HG02938 (cell line): ENCODE data around the gene MAPK8IP3.
A peak's percentile ranks its signal among the peaks of the same experiment; 100 is the strongest.

Experiments used
- ATAC-seq: cut with Tn5 transposase; IDR thresholded peaks from one replicate; pipeline ENCODE4 v1.9.1; 2021; ENCODE audit warnings: mild to moderate bottlenecking, moderate library complexity; ENCODE audit not compliant: unreplicated experiment

Gene MAPK8IP3

GRCh38 chr16:1782408-1783264 lies 76.6 kb downstream of the MAPK8IP3 start, which contains the start of the genes NUBP2 and SPSB3:
NUBP2 (plus strand) TSS chr16:1782960; CDS start chr16:1783021, 61 bp downstream.
SPSB3 (minus strand) TSS chr16:1782571; CDS start chr16:1781483, 1,088 bp downstream.
- peak; percentile 88 for ATAC-seq

DNA sequence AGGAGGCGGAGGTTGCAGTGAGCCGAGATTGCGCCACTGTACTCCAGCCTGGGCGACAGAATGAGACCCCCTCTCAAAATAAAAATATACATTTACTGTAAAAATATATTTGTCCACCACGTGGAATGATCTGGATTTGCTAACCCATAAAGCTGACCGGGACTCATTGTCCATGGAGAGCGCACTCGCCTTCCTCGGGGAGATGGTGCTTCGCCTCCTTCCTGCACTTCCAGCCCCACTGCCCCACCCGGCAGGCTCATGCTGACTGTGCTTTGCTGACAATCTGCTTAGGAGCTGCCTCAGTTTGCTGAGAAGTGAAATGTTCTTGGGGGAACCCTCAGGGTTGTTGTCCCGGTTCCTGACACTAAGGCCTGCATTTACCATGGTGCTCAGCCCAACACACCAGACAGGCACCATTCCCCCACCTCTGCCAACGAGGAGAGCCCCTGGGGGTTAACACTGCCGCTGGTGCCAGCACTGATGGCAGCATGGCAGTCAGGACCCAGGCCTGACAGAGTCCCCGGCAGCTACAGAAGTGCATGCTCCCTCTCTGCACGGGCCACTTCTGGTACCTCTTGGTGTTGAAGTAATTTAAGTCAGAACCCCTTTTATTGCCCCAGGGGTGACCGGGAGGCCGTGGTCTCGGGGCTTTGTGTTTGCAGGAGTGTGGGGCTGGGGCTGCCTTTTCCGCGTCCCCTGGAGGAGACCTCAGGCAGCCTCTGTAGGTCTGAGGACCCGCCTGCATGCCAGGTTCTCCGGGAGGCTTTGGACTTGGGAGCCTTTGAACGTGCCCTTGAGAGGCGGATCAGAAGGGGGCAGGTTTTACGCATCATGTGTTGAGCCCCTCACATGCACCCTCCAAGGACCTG lies 79.2 kb downstream of the MAPK8IP3 start:
- ATAC-seq = no peak

DNA sequence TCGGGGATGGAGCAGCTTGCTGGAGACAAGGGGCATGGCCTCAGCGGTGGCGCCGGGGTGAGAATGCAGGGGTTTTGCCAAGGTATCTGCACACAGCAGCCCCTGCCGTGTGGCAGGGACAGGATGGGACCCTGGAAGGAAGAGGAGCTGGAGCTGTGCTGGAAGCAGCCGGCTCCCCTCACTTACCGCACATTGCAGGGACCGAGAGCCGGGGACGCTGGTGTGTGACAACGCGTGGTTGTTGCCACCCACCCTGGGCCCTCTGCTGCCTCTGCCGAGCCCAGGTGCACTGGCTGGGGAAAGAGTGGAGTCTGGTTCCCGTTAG lies 79.8 kb downstream of the MAPK8IP3 start:
- no peak for ATAC-seq

- ATAC-seq = no peak
Measured at GRCh38 chr16:1786242-1787055, 80.5 kb downstream of the MAPK8IP3 start.

DNA sequence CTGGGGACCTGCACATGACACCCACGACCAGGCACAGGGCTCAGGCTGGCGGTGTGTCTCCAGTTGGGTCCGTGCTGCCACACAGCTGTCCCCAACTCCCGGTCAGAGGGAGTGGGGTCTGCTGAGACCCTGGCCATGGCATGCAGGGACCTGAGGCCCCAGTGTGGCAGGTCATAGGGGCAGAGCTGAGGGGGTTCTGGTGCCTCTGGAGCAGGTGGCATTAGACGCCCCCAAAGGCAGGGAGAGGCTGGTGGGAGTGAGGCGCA lies 81.0 kb downstream of the MAPK8IP3 start:
- ATAC-seq = no peak

DNA sequence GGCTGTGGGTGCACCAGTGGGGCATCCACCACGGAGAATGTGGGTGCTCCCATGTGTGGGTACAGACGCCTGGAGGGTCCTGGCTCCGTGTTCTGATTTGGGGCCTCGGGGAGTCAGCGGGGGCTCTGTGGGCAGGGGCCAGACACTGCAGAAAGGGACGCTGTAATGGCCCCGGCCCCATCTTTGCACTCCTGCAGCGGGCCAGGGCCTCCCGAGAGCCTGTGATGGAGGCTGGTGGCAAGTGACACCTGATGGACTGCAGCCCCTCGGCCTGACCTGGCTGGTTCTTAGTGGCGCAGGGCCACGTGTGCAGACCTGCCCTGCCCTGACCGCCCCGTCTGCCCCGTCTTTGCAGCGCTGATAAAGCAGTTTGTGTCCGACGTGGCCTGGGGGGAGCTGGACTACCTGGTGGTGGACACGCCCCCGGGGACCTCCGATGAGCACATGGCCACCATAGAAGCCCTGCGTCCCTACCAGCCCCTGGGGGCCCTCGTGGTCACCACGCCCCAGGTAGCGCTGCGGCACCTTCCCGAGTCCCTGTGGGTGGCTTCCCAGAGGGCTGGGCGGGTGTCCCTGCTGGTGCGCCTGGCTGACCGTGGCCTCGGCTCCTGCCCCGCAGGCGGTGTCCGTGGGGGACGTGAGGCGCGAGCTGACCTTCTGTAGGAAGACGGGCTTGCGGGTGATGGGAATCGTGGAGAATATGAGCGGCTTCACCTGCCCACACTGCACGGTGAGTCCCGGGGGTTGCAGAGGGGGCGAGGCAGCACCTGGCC lies 81.5 kb downstream of the MAPK8IP3 start:
- no peak for ATAC-seq

- no peak for ATAC-seq
Measured at GRCh38 chr16:1788095-1788707, 82.2 kb downstream of the MAPK8IP3 start.

GRCh38 chr16:1788708-1789100 lies 82.7 kb downstream of the MAPK8IP3 start:
- ATAC-seq = no peak

- ATAC-seq = no peak
Measured at GRCh38 chr16:1789643-1790045, 83.6 kb downstream of the MAPK8IP3 start.

- no peak for ATAC-seq
Measured at GRCh38 chr16:1790261-1790610, 84.2 kb downstream of the MAPK8IP3 start.

- ATAC-seq = no peak
Measured at GRCh38 chr16:1790611-1791255, 84.7 kb downstream of the MAPK8IP3 start.

- ATAC-seq = no peak
Measured at GRCh38 chr16:1791256-1791942, 85.4 kb downstream of the MAPK8IP3 start.

DNA sequence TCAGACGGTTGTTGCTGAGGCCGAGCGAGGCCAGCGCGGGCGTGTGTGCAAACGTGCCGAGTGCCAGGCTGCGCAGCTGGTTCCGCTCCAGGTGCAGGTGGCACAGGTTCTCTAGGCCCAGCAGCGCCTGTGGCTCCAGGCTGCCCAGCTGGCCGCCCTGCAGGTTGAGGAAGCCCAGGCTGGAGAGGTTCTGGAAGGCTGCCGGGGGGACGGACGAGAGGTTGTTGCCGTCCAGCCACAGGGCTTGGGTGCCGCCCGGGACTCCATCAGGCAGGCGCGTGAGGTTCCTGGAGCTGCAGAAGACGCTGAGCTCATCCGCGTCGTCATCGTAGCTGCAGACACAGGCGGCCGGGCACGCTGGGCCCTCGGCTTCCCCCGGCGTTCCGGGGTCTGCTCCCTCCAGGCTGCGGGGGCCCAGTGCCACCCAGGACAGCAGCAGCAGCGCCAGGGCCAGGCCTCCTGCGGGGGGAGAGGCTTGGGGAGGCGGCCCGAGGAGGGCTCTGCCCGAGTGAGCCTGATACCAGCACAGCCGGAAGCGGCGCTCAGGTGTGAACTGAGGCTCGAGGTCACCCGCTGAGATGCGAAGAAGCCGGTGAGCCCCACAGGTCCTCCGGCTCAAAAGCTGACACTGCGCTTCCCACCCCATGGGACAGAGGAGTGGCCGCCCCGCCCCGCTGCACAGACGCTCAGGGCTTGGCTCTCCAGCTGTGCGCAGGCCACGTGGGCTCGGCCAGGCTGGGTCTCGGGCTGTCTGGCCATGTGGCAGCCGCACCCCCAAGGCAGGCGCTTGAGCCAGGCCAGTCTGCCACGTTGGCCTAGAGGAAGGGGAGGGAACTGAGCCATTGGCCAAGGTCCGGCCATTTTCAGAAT lies 86.2 kb downstream of the MAPK8IP3 start:
- ATAC-seq = no peak

DNA sequence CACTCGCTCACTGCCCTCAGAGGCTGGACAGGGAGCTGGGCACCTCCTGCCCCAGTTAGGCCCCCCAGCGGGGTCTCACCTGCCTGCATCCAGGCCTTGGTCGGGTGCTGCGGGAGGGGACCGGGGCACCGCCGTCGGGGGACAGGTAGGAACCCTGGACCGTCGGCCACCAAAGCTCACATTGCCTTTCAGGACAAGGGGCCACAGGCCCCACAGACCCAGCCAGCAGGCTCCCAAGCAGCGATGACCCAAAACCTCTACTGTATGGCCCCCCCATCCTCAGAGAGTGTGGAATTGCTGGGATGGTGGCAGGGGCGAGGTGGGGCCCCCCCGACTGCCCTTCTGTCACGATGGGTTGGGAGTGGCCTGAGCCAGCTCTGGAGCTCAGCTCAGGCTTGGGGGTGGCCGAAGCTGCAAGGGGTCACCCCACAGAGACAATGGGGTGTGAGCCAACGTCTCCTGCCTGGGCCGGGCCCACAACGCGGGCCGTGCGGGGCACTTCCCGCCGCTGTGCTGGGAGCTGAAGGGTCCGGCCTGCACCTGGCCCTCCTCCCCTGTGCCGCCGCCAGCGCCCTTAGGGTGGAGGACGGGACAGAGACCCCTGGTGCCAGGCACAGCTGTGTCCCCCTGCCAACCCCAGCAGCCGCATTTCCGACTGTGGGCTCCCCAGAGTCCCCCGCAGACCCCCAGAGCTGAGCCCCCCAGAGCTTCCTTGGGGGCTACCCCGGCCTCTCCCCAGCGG lies 87.0 kb downstream of the MAPK8IP3 start:
- no peak for ATAC-seq

DNA sequence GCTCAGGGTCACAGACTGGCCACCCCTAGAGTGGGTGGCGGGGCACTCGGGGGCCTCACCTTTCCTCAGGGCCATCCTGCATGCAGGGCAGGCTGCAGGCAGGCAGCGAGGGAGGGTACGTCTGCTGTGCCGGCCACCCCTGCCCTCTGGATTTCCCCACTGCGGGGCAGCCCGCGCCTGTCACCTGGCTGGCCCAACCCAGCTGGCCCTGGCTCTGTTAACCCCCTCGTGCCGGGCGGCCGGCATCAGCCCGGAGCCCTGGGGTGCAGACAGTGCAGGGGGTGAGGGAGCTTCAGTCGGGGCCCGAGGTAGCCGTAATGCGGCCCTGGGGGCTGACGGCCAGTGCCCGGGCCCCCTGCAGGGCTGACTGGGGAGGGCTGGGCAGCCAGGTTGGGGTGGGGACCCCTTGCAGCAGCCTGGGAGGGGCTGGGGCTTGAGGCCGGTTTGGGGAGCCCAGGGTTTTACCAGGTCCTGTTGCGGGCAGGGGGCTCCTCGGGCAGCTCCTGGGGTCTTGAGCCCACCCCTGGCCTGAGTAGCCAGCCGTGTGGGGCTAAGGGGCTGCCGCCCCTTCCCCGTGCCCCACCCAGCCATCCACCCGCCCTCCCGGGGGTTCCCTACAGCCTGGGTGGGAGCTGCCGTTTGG lies 87.7 kb downstream of the MAPK8IP3 start, which contains the start of gene IGFALS:
TSS of gene IGFALS (minus strand) at position 128 of the 643 bp plus-strand sequence. CDS start at position 75, 53 bp downstream.
- no peak for ATAC-seq

GRCh38 chr16:1794221-1794871 lies 88.4 kb downstream of the MAPK8IP3 start:
- no peak for ATAC-seq
